C4-2B (cell line): Measurements from ENCODE around the gene MMAA.

Experiments used
- ZFX ChIP-seq: fragments of 450-650 bp; IDR thresholded peaks from 2 replicates; pipeline ENCODE4 v1.6.1; 2017
- TF ChIP-seq, protein P1 (sequence below): fragments of 450-650 bp; conservative IDR thresholded peaks from 2 replicates; pipeline ENCODE4 v1.5.1; 2017; ENCODE audit warnings: mild to moderate bottlenecking

DNA sequence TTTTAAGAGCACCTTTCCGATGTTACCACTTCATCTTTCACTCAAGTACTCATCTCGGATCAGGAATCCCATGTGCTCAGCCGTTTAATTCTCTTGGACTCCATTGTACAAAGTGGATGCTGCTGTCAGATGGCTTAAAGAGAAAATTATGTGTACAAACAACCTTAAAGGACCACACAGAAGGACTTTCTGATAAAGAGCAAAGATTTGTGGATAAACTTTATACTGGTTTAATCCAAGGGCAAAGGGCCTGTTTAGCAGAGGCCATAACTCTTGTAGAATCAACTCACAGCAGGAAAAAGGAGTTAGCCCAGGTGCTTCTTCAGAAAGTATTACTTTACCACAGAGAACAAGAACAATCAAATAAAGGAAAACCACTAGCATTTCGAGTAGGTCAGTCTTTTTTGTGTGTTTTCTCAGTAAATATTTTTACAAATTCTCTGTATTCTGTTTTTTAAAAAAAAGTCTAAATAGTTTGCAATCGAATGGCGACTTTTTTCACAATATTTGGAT lies 20.1 kb downstream of the MMAA start:
- TF ChIP-seq, protein P1, sequence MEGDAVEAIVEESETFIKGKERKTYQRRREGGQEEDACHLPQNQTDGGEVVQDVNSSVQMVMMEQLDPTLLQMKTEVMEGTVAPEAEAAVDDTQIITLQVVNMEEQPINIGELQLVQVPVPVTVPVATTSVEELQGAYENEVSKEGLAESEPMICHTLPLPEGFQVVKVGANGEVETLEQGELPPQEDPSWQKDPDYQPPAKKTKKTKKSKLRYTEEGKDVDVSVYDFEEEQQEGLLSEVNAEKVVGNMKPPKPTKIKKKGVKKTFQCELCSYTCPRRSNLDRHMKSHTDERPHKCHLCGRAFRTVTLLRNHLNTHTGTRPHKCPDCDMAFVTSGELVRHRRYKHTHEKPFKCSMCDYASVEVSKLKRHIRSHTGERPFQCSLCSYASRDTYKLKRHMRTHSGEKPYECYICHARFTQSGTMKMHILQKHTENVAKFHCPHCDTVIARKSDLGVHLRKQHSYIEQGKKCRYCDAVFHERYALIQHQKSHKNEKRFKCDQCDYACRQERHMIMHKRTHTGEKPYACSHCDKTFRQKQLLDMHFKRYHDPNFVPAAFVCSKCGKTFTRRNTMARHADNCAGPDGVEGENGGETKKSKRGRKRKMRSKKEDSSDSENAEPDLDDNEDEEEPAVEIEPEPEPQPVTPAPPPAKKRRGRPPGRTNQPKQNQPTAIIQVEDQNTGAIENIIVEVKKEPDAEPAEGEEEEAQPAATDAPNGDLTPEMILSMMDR, result no peak
- TF ChIP-seq ZFX, result no peak
